ENCODE results near the gene RRBP1.

The RRBP1 gene

DNA sequence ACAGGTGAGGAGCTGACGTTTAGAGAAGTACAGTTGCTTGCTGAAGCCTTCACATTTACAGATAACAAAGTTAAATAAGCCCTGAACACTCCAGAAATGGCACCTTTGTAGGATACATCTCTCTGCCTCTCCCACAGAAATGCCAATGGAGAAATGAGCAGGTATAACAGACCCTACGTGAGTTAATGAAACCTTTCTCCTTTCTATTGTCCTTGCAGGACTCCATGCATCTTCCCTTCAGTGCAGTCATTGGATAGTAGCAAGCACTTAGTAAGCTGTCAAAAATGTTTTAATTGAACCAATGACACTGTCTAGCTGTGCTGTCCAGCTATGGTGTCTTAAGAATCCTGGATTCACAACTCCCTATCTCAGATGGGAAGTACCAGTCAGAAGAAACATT, 8.1 kb upstream of the RRBP1 start:
- Histone ChIP-seq H3K36me3 (ENCODE audit: low read depth) (no peaks in the 10 kb centered on the region), H3K27ac (ENCODE audit: poor library complexity, severe bottlenecking) (no peak overlapping the region), H3K27me3 (ENCODE audit: insufficient read depth, poor library complexity, severe bottlenecking) (peaks cover 3% of the 10 kb centered on the region), H3K4me3 (ENCODE audit: severe bottlenecking) (no peak overlapping the region), H3K4me1 (ENCODE audit: insufficient read depth, poor library complexity, severe bottlenecking) (no peaks in the 10 kb centered on the region), H3K9me3 (ENCODE audit: severe bottlenecking) (no peaks in the 10 kb centered on the region)
- ATAC-seq (ENCODE audit: low read depth) (no peak), DNase-seq (ENCODE audit: low spot score) (no peak)
- TF ChIP-seq, protein P1, sequence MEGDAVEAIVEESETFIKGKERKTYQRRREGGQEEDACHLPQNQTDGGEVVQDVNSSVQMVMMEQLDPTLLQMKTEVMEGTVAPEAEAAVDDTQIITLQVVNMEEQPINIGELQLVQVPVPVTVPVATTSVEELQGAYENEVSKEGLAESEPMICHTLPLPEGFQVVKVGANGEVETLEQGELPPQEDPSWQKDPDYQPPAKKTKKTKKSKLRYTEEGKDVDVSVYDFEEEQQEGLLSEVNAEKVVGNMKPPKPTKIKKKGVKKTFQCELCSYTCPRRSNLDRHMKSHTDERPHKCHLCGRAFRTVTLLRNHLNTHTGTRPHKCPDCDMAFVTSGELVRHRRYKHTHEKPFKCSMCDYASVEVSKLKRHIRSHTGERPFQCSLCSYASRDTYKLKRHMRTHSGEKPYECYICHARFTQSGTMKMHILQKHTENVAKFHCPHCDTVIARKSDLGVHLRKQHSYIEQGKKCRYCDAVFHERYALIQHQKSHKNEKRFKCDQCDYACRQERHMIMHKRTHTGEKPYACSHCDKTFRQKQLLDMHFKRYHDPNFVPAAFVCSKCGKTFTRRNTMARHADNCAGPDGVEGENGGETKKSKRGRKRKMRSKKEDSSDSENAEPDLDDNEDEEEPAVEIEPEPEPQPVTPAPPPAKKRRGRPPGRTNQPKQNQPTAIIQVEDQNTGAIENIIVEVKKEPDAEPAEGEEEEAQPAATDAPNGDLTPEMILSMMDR (IDR thresholded peaks at IDR 0.05; ENCODE audit: poor library complexity, severe bottlenecking): no peak

DNA sequence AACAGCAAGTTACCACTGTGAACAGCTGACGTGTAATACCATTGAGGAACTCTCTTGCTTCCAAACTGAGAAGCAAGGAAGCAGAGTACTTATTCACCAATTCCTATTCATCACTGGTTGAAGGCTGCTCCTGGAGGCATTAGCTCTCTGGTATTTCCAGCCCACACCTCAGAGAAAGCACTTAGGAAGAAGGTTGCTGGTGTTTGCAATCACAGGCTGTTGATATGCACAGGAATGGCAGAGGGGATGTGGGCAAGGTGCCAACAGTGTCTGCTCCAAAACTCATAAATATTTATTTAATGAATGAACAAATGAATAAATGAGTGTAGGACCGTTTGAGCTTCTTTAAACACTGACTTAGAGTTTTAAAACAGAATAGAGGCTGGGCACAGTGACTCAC, 6.9 kb upstream of the RRBP1 start:
- H3K9me3 ChIP-seq (ENCODE audit: severe bottlenecking): no peaks in the 10 kb centered on the region
- no peak overlapping the region for H3K27ac ChIP-seq (ENCODE audit: poor library complexity, severe bottlenecking)
- H3K4me3 ChIP-seq (ENCODE audit: severe bottlenecking): no peak overlapping the region
- TF ChIP-seq, protein P1 (IDR thresholded peaks at IDR 0.05; ENCODE audit: poor library complexity, severe bottlenecking): no peak
- no peaks in the 10 kb centered on the region for H3K4me1 ChIP-seq (ENCODE audit: insufficient read depth, poor library complexity, severe bottlenecking)
- H3K36me3 ChIP-seq (ENCODE audit: low read depth): no peaks in the 10 kb centered on the region
- no peak for ATAC-seq (ENCODE audit: low read depth)
- peak; percentile 3 for DNase-seq (ENCODE audit: low spot score)
- peaks cover 3% of the 10 kb centered on the region for H3K27me3 ChIP-seq (ENCODE audit: insufficient read depth, poor library complexity, severe bottlenecking)

DNA sequence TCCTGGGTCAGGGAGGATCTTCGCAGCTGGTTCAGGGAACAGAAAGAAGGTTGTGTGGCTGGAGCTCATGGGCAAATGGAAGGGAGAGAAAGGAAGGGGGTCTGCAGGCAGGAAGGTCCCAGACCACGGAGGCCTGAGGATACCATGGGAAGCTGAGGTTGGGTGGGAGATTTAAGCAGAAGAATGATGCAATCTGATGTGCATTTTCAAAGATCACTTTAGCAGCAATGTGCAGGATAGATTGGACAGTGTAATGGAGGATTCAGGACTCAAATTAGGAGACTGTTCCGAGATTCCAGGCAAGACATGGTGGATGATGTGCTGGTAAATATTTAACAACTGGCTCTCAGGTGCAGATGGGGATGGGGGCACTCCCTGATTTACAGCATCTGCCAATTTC, 5.8 kb upstream of the RRBP1 start:
- Histone ChIP-seq H3K4me1 (ENCODE audit: insufficient read depth, poor library complexity, severe bottlenecking) (no peaks in the 10 kb centered on the region), H3K9me3 (ENCODE audit: severe bottlenecking) (no peaks in the 10 kb centered on the region), H3K27ac (ENCODE audit: poor library complexity, severe bottlenecking) (no peak overlapping the region), H3K27me3 (ENCODE audit: insufficient read depth, poor library complexity, severe bottlenecking) (peaks cover 3% of the 10 kb centered on the region), H3K4me3 (ENCODE audit: severe bottlenecking) (no peak overlapping the region), H3K36me3 (ENCODE audit: low read depth) (no peaks in the 10 kb centered on the region)
- ATAC-seq (ENCODE audit: low read depth) (no peak), DNase-seq (ENCODE audit: low spot score) (no peak)
- TF ChIP-seq, protein P1 (IDR thresholded peaks at IDR 0.05; ENCODE audit: poor library complexity, severe bottlenecking): no peak

DNA sequence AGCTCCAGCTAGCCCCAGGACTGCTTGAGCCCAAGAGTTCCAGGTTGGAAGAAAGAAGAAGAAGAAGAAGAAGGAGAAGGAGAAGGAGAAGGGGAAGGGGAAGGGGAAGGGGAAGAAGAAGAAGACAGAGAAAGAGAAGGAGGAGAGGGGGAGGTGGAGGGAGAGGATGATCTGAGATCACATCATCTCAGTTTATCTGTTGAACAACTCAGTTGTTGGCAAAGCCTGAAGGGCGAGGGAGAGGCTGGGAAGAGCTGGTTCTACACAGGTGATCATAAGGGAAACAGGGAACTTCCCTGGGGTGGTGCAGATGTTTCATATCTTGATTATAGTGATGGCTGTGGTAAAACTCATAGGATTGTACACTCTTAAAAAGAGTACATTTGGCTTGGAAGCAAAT, 3.1 kb upstream of the RRBP1 start:
- H3K4me1 ChIP-seq (ENCODE audit: insufficient read depth, poor library complexity, severe bottlenecking): no peaks in the 10 kb centered on the region
- no peak for ATAC-seq (ENCODE audit: low read depth)
- H3K9me3 ChIP-seq (ENCODE audit: severe bottlenecking): no peaks in the 10 kb centered on the region
- H3K27ac ChIP-seq (ENCODE audit: poor library complexity, severe bottlenecking): no peak overlapping the region
- DNase-seq (ENCODE audit: low spot score): peak; percentile 4
- no peaks in the 10 kb centered on the region; the same call in 1 of the 2 replicates for H3K36me3 ChIP-seq (ENCODE audit: low read depth)
- H3K4me3 ChIP-seq (ENCODE audit: severe bottlenecking): no peak overlapping the region
- peaks cover 3% of the 10 kb centered on the region for H3K27me3 ChIP-seq (ENCODE audit: insufficient read depth, poor library complexity, severe bottlenecking)
- TF ChIP-seq, protein P1 (IDR thresholded peaks at IDR 0.05; ENCODE audit: poor library complexity, severe bottlenecking): no peak

DNA sequence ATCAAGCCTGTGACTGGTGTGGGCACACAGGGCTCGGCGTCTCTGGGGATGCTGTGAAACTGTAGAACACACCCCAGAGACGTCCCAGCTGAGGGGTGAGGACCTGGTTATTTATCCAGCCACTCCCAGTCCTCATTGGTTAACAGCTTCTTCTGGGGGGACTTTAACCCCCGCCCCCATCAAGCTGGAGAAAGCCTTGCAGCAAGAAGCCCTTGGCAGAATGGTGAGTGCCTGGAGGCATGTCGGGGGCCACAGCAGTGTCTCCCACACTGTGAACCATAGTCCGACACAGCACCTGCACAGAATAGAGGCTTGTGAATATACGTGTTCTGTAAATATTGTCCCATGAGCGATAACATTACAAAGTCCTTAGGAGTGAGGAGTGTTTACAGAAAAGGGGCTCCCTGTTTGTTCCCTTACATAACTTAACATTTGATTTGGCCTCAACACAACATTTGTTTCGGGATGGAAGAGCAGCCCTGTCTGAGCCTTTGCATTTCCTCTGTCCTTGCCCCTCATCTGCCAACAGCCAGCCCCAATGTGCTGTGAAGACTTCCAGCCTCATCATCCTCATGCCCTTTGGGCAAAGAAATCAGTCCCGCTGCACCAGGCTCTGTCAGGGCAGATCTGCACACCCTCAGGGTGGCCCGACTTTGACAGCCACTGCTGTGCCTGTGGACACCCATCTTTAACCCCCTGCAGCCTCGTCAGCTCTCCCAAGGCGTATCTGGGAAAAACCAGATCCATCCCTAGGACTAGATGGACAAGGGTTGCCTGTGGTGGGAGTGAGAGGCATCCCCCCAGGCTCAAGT, 2.2 kb upstream of the RRBP1 start:
- no peak for ATAC-seq (ENCODE audit: low read depth)
- DNase-seq (ENCODE audit: low spot score): peak; percentile 46

More for the DNA sequence above, 2.2 kb upstream of the RRBP1 start:
- Histone ChIP-seq H3K36me3 (ENCODE audit: low read depth) (peaks cover 9% of the 10 kb centered on the region), H3K4me1 (ENCODE audit: insufficient read depth, poor library complexity, severe bottlenecking) (peaks cover 7% of the 10 kb centered on the region), H3K4me3 (ENCODE audit: severe bottlenecking) (no peak overlapping the region), H3K27me3 (ENCODE audit: insufficient read depth, poor library complexity, severe bottlenecking) (peaks cover 3% of the 10 kb centered on the region), H3K27ac (ENCODE audit: poor library complexity, severe bottlenecking) (no peak overlapping the region), H3K9me3 (ENCODE audit: severe bottlenecking) (no peaks in the 10 kb centered on the region)
- TF ChIP-seq, protein P1 (IDR thresholded peaks at IDR 0.05; ENCODE audit: poor library complexity, severe bottlenecking): no peak
